Neural progenitor cell (in vitro differentiated cells): ENCODE results near the gene DNAH14.

Experiments
- CTCF ChIP-seq: fragments of 200-600 bp; sonication (generic); IDR thresholded peaks from 2 replicates; pipeline ENCODE4 v1.5.1; 2017; ENCODE audit warnings: antibody characterized with exemption, mild to moderate bottlenecking
- EZH2 ChIP-seq: fragments of 200-600 bp; sonication (generic); IDR thresholded peaks from 2 replicates; pipeline ENCODE4 v1.6.1; 2017; ENCODE audit warnings: antibody characterized with exemption, mild to moderate bottlenecking, moderate library complexity
- EZH2phosphoT487 ChIP-seq: fragments of 200-600 bp; sonication (generic); IDR thresholded peaks from 2 replicates; pipeline ENCODE4 v1.6.1; 2017; ENCODE audit warnings: antibody characterized with exemption

- TF ChIP-seq CTCF (no peak), EZH2 (no peak), EZH2phosphoT487 (no peak)
These were observed 480.6 kb downstream of the DNAH14 start for GRCh38 chr1:225410036-225410435.
